GM19099 (cell line): ENCODE data around the gene ERC2.

Experiments
- POLR2A ChIP-seq: IDR thresholded peaks from 3 replicates; pipeline ENCODE4 v1.6.1; 2011; ENCODE audit warnings: low read depth; ENCODE audit not compliant: insufficient read length; ENCODE audit errors: extremely low read depth

The ERC2 gene

GRCh38 chr3:55490276-55490913 lies 977.9 kb downstream of the ERC2 start:
- TF ChIP-seq POLR2A = no peak

- no peak for TF ChIP-seq POLR2A
Observed at GRCh38 chr3:55489798-55490132, 978.5 kb downstream of the ERC2 start.

- TF ChIP-seq POLR2A = no peak
Observed at GRCh38 chr3:55488398-55489055, 979.7 kb downstream of the ERC2 start.

GRCh38 chr3:55487381-55488241 lies 980.7 kb downstream of the ERC2 start:
- no peak for TF ChIP-seq POLR2A

- TF ChIP-seq POLR2A = no peak
Observed at GRCh38 chr3:55486857-55487380, 981.3 kb downstream of the ERC2 start, which contains the start of gene WNT5A. Gene WNT5A, minus strand, starts transcription at chr3:55487306. Its CDS starts 321 bp downstream, at chr3:55486985.

GRCh38 chr3:55486101-55486856 lies 982.0 kb downstream of the ERC2 start:
- no peak for TF ChIP-seq POLR2A

- no peak for TF ChIP-seq POLR2A
Observed at GRCh38 chr3:55484801-55485791, 983.2 kb downstream of the ERC2 start.

- TF ChIP-seq POLR2A = no peak
Observed at GRCh38 chr3:55484191-55484689, 984.0 kb downstream of the ERC2 start.

GRCh38 chr3:55483196-55484095 lies 984.8 kb downstream of the ERC2 start:
- TF ChIP-seq POLR2A = no peak

- no peak for TF ChIP-seq POLR2A
Observed at GRCh38 chr3:55482496-55483195, 985.6 kb downstream of the ERC2 start.

- no peak for TF ChIP-seq POLR2A
Observed at GRCh38 chr3:55481744-55482495, 986.3 kb downstream of the ERC2 start.
